ENCODE data around the gene ETF1.

The ETF1 gene
- 113 to 118 reads per million in 2 donors for total RNA-seq

DNA sequence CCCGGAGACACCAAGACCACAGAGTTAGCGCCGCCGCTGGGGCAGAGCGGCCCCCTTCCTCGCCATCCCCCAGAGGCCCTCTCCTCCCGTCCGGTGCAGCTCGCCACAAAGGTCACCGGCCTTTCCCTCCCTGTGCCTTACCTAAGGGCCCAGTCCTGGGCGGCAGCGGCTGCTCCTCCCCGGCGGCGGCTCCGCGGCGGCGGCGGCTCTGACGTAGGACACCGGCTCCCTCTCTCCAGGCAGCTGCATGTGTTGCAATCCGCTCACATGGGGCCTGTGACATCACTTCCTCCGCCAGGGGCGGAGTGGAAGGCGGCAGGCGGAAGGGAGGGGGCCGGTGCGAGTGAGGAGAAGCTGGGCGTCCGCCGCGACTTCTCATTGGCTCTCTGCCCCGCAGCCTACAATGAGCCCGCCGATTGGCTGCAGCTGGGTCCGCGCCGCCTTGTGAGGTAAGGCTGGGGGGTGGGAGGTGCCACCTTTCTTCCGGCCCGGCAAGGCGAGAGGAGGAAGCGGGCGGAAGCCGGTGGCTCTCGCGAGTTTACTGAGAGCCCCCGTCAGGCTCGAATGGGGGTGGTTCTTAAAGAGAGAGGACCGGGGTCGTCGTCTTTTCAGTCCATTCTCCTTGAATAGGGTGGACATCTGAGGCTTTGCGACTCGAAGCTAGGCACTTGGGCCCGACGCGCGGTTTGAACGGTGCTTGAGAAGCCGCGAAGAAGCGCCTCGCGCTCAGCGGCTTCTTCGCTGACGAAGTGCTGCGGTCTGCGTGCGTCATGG lies at the start of gene ETF1:
TSS of gene ETF1 (minus strand) at position 281 of the 774 bp plus-strand sequence. CDS start 318 bp downstream, outside the sequence.
- DNase-seq, result peak; percentile 98

DNA sequence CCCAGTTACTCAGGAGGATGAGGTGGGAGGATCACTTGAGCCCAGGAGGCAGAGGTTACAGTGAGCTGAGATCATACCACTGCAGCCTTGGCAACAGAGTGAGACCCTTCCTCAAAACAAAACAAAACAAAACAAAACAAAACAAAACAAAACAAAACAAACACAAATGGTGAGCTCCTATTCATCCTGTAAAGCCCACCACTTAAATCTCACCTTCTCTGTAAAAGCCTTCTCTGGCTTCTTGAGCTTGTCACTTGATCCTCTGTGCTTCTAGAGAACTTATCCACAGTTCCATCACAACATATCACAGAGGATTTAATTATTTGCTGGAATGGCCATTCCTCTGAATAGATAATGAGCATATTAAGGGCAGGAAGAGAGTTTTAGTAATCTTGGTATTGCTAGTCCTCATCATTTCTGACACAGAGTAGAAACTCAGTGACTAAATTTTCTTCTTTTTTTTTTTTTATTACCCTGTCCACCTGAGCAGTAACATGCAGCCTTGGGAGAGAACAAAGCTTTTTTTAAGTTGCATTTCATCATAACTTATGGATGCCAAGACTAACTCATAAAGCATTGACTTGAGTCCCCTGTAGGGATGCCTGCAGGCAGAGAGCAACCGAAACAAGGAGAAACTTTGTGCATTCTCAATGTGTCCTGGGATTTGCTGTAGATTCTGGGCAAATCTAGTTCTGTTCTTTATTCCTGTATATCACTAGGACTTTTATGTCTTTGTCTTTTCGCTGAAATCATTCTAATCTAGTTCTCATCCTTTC lies 45.2 kb upstream of the ETF1 start:
- DNase-seq, result no peak

DNA sequence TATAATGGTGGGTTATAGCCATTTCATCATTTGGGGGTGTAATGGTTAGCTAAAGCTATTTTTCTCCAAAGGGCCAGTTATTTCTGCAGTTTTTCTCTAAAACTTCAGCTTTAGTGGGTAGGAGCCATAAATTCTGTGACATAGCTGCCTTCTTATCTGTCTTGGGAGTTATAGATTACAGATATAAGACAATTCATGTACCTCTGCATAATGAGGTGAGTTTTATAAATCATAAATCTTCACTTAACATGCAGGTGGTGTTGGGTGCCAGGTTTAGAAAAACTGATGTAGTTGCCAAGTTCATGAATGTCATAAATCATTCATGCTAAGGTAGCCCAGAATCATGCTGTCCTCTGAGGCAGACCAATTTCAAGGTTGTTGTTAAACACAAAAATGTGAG lies 42.1 kb upstream of the ETF1 start:
- no peak for DNase-seq

DNA sequence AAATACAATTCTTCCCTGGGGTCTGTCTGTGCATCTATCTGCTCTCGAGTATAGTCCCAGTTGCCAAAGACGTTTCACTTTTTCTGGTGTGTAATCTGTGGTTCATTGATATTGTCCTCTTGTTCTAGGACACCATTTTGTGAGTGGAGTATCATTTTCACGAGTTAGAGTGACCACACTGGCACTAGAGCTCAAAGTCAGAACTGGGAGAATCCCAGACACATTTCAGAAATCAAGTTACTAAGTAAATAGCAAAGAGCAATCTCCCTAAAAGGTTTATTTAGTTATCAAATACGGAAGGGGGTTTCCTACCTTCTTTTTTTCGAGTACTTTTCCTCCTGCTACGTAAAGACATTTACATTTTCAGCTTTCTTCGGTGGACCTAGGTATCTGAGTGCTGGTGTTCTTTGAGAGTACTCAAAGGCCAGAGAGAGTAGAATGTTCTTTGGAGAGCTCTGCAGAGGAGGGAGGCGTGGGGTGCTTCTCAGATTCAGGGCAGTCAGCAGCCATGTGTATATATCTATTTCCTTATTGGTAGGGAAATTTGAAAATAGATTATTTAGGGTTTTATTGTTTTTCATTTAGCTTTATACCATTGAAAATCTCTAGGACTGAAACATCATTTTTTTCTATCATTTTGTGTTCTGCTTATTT lies 41.1 kb upstream of the ETF1 start:
- no peak for DNase-seq

DNA sequence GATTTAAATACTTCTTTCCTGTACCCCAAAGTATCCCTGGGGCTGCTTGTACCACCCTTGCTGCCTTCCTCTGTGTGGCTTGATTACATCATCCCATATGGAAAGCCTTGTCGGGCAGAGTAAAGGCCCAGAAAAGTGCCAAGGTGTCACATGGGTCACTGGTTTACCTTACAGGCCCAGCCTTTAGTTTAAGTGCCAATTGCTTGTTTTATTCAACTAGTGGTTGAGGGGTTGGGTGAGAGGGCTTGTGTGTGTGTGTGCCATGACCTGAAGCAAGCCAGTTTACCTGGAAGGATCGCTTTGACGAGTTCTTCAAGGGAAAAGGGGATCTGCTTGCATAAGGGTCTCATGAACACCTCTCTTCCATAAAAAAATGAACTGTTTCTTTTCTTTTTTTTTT lies 39.9 kb upstream of the ETF1 start:
- no peak for DNase-seq

DNA sequence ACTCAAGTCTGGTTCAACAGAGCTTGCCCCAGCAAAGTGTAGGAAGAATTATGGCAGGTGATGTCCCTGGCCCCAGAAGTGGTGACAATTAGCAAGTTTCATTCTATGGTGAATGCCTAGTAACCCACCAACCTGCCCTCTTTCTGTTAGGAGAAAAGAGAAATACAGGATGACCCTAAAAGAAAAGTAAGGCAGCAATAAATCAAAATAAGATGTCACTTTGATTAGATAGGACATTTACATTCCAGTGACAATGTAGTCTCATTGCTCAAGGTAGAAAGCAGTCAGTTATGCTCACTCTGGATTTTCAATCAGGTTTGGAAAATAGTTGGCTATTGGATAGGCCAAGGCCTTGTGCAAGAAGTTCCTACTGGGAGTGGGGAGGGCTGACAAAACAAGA lies 37.7 kb upstream of the ETF1 start:
- no peak for DNase-seq

DNA sequence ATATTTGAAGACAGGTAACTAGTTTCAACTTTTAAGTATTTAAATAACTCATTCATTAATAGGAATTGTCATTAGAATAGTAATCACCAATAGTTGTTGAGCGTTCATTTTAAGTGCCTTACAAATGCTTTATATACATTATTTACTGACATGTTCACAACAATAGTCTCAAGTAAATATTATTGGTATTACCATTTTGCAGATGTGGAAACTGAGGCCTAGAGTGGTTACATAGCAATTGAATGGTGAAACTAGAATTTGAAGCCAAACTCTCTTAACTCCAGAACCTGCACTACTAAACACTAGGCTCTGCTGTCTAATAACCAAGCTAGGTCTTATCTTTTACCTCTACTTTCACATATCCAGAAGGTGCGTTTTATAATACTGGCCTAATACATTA lies 37.0 kb upstream of the ETF1 start:
- no peak for DNase-seq

DNA sequence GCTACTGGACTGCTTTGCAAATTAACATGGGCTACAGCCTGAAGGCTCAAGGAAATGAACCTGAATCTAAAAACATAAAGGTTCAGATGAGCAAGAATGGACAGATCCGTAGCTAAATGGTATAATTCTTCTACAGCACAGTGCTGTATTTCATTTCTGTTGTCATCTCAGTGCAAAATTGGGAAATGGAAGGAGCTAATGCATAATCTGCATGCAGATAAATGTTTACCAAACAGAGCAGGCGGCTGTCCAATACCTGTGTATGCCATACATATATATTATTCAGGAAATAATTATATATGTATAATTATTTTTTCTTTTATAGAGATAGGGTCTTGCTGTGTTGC lies 36.5 kb upstream of the ETF1 start:
- no peak for DNase-seq

DNA sequence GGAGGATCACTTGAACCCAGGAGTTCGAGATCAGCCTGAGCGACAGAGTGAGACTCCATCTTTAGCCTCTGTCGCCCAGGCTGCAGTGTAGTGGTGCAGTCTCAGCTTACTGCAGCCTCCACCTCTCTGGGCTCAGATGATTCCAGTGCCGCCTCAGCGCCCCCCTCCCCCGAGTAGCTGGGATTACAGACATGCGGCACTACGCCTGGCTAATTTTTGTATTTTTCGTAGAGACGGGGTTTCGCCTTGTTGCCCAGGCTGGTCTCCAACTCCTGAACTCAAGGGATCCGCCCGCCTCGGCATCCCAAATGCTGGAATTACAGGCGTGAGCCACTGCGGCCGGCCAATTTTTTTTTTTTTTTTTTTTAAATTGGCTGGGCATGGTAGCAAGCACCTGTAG lies 34.4 kb upstream of the ETF1 start:
- DNase-seq, result no peak

DNA sequence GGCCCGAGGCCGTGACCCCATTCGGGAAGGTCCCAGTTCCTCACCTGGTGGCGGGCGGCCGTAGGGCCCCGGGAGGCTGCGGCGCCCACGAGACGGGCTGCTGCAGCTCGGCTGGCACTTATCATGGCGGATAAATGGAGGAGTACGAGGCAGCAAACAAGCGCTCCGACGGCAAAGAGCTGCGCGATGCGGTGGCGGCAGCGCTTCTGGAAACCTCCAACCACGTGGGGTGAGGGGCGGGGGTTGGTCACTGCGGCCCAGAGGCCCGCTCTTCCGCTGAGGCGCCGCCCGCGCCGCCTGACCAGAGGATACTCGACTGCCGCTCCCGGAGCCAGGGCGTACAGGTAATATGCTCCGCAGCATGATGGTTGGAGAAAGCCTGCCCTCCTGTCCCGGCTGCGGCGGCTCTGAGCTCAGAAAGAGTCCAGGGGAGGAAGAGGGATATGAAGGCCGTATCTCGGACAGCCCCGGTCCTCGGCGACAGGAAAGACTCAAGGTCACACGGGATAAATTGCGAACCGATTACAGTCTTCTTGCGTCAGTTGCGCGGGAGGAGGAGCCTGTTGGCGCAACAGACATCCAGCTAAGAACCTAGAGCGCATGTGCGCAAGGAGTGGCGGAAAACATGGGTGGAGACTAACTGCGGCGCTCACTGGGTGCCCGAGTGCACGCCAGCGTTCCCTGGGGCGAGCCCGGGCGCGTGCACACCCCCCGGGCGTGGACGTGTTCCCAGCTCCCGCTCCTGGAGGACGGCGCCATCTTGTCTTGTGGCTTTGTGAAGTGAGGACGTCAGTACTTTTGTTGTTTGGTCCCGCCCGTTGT lies 32.4 kb upstream of the ETF1 start, which contains the start of gene HSPA9:
TSS of gene HSPA9 (minus strand) at position 208 of the 822 bp plus-strand sequence. CDS start at position 125, 83 bp downstream.
- DNase-seq, result peak; percentile 85

DNA sequence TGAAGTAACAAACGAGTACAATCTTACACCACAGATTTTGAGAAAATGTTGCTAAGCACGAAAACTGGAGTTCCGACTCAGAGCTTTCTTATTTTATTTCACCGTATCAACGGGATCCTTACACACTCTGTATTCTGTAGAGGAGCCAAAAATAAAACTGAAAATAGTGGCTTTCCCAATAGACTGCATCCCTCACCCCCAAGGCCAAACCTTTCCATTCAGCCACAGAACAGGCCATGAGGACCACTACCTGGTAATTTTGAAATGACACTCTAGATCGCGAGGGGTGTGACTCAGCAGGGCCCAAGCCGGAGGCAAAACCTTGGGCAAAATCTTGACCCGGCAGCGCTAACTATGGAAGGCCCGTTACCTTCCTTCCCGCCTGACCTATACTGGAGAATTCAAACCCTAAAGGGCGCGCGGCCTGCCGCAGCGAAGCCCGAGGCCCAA lies 31.7 kb upstream of the ETF1 start:
- no peak for DNase-seq

DNA sequence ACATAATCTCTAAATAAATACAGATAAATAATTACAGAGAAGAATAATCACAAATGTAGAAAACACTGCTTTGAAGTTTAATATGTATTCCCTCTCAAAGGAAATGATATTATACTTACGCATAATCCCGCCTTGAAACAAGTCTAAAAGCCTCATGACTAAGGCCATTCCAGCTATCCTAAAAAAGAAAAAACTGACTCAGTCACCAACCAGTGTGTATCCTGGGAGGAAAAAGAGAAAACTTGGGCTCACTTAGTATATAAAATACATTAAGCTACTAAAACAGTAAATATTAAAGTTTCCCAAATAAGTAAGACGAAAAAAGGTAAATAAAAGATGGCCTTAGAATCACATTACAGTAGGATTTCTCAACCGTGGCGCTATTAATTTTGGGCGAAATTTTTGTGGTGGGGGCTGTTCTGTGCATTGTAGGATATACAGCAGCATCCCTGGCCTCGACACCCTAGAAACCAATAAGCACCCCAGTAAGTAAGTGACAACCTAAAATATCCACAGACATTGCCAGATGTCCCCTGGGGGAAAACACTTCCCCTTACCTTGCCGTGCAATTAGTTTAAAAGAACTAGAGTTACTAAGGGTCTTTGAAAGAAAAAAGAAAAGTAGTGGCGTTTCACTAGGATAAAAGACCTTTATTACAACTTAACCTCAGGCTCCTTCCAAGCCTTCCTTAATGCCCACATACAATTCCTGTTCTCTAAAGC lies 31.1 kb upstream of the ETF1 start:
- no peak for DNase-seq

DNA sequence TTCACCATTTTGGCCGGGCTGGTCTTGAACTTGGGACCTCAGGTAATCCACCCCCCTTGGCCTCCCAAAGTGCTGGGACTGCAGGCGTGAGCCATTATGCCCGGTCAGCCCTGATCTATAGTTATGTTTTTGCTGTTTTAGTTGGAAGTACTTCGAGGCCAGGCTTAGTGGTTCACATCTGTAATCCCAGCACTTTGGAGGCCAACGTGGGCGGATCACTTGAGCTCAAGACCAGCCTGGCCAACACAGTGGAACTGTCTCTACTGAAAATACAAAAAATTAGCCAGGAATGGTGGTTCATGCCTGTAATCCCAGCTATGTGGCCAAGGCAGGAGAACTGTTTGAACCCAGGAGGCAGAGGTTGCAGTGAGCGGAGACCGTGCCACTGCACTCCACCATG lies 30.2 kb upstream of the ETF1 start:
- no peak for DNase-seq

DNA sequence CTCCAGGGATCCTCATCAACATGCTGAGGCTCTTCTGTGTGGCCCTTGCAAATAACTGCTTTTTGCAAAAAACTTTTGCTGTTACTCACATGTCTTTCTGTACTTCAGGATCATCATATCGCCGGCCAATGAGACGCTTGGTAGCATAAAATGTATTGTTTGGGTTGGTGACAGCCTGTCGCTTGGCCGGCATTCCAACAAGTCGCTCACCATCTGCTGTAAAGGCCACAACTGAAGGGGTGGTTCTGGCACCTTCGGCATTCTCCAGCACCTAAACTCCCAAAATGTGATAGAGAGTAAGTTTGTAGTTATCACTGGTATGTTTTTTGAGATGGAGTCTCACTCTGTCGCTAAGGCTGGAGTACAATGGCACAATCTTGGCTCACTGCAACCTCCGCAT lies 27.8 kb upstream of the ETF1 start:
- no peak for DNase-seq

DNA sequence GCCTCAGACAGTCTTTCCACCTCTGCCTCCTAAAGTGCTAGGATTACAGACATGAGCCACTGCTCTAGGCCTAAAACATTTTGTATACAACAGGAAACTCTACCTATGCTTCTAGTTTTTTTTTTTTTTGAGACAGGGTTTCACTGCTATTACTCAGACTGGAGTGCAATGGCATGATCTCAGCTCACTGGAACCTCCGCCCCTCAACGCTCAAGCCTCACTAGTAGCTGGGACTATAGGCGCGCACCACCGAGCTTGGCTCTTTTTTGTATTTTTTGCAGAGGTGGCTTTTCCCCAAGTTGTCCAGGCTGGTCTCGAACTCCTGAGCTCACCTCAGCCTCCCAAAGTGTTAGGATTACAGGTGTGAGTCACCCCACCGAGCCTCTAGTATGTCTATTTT lies 26.7 kb upstream of the ETF1 start:
- DNase-seq, result no peak

DNA sequence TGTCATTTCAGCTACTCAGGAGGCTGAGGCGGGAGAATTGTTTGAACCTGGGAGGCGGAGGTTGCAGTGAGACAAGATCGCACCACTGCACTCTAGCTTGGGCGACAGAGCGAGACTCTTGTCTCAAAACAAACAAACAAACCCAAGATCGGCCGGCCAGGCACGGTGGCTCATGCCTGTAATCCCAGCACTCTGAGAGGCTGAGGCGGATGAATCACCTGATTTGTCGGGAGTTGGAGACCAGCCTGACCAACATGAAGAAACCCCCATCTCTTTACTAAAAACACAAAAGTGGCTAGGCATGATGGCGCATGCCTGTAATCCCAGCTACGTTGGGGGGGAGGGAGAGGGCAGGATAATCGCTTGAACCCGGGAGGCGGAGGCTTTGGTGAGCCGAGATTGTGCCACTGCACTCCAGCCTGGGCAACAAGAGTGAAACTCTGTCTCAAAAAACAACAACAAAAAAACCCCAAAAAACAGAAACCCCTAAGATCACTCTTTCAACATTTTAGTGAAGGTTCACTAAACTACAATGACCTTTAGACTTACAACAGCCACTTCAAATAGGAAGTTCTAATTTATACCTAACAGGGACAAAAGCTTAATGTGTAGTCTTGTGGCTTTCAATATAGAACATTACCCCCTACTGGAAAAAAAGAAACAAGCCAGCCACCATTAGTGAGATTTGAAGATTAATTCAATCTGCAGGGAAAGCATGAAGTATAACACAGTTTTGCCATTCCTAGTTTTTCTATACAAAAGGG lies 25.2 kb upstream of the ETF1 start:
- DNase-seq, result no peak

DNA sequence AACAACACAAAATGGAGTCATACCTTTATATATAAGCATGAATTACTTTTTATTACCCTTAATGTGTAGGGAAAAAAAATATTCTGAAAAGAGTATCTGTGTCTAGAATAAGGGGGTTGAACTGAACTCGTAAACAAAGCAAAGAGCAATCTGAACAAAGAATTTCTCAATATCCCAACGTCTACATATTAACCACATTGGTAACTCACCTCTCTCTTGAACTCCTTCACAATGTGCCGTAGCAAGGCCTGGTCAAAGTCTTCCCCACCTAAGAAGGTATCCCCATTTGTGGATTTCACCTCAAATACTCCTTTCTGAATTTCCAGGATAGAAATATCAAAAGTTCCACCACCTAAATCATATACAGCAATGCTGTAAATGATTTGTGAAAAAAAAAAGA lies 23.8 kb upstream of the ETF1 start:
- DNase-seq, result no peak

DNA sequence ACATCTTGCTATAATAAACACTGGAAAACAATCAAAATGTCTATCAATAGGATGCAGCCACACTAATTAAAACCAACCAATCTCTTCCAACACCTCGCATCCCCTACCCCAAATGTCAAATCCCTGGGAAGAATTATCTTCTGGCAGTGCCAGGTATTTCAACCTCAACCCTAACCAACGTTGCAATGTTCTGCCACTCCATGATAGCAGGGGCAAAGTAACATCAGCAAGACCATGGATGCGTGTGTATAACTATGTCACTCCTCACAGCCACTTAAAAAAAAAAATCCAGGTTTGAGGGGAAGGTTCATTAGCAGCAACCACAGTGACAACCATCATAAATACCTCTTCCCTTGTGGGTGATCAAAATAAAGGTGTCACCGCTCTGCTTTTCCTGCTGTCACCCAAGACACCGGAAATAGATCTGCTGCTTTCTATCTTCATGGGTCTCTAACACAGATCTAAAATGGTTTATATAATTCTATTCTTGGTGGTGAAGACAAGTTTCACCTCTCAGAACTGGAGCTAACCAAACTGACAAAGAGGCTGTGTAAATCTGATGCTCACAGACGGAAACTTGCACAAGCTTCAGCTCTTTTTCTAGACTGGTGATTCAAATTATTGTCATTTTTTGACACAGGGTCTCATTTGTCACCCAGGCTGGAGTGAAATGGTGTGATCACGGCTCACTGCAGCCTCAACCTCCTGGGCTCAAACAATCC lies 22.2 kb upstream of the ETF1 start:
- no peak for DNase-seq

DNA sequence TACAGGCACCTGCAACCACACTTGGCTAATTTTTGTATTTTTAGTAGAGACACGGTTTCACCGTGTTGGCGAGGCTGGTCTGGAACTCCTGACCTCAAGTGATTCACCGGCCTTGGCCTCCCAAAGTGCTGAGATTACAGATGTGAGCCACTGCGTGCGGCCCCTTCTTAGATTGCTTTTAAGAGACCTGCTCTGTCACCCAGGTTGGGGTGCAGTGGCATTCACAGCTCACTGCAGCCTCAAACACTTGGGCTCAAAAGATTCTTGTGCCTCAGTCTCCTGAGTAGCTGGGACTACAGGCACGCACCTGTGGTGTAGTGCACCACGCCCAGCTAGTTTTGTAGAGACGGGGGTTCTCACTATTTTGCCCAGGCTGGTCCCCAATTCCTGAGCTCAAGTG lies 21.2 kb upstream of the ETF1 start:
- DNase-seq, result no peak

DNA sequence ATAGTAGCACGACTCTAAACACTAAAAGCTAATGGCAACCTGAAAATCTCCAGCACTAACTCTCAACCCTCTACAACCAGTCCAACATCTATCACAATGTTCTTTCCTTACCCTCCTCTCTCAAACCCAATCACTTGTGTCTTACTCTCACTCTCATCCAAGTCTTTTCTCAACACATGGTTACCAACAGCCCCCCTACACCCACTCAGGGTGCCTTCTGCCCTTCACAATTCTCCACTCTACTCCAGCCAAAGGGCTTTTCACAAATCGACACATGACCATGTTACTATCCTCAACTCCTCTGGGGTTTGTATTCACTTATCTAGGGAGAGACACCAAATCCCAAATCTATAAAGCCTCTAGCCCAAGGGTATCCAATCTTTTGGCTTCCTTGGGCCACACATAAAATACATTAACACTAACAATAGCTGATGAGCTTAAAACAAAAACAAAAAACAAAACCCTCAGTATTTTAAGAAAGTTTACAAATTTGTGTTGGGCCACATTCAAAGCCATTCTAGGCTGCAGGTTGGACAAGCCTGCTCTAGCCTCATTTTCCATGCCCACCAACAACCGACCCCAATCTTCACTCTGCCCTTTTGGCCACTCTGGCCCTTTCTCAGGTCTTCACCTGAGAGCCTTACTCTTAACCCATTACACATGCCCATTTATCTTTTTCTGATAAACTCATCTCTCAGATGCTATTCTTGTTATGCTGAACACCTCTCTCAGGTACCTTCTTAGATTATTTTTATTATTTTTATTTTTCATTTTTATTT lies 20.5 kb upstream of the ETF1 start:
- no peak for DNase-seq
